ENCODE measurements around the gene HKDC1.
"Not testable (repeated sequence)": the region's sequence is repeated elsewhere in the genome, so short reads cannot be mapped to it uniquely, and the experiment has no call there.

Gene HKDC1

GRCh38 chr10:69276503-69276902 is 56.4 kb downstream of the HKDC1 start:
- no peak for DNase-seq

DNA sequence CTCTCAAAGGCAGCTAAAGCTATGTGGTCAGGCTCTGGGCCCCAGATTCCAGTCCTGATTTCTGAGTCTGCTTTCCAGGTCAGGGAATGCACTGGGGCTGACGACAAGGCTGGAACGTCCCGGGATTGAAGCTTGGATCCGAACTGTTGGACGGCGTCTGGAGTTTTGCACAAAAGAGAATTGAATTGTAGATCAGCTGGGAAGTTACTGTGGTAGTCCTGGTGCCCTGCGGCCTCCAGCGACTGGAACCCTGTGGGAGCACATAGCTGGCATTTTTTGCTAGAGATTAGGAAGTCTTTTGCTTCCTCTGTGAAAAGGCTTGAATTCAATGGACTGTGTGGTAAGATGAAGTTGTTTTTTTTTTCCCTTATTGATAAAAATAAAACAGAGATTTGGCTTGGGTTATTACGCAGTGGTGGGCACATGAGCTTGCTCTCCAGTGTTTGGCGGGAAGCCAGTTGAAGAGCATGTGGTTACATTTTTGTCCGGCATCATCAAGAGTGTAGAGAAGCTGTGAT is 58.4 kb downstream of the HKDC1 start, which contains the start of gene HK1:
HK1 (plus strand) TSS at position 51 of the 518 bp plus-strand sequence.
- DNase-seq = peak in 9 of 51 donors; percentile 2 to 48 (median 6)

DNA sequence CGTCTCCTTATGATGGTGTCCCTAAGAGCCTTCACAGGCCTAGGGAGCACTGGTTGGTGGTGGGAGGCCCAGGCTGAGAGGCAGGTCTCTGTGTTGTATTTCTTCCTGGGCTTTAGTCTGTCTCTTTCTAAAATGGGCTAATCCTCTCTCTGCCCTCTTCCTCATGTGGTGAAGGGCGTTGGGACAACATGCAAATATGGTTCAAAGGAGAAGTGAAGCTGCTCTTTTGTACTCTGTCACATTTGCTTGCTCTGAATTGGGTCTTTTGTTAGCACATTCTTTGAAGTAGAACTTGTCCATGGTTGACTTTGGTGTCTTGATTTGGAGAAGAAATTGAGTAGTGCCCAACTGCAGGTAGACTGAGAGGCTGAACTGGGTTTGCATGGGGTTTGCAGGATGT is 59.0 kb downstream of the HKDC1 start:
- peak in 1 of 51 donors; percentile 3 for DNase-seq

- no peak for DNase-seq
Measured at GRCh38 chr10:69281507-69282413, 61.6 kb downstream of the HKDC1 start.

GRCh38 chr10:69284402-69284801 is 64.3 kb downstream of the HKDC1 start:
- not testable (repeated sequence) for DNase-seq

DNA sequence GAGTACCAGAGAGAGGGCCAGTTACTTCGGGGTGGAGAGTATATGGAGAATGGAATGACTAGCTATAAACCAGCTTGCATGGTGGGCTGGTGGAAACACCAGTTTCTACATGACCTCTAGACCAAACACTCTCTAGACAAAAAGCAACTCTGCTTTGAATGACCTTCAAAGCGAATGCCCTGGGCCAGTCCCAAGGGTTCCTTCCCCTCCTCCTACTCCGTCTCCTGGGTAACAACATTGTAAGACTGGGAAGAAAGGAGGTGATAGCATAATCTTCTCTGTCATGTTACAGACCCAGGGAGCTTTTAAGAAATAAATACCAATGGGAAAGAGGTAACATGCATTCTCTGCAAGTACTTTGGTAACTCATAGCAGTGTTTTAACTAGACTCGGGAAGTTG is 65.6 kb downstream of the HKDC1 start:
- no peak for DNase-seq

DNA sequence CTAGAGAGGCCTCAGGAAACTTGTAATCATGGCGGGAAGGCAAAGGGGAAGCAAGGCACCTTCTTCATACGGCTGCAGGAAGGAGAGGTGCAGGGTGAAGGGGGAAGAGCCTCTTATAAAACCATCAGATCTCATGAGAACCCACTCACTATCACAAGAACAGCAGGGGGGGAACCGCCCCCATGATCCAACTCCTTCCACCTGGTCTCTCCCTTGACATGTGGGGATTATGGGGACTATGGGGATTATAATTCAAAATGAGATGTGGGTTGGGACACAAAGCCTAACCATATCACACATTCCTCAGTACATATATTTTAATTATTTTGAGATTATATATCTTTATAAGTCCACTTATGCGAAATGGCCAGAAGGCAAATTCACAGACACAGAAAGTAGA is 67.0 kb downstream of the HKDC1 start:
- no peak for DNase-seq

GRCh38 chr10:69290993-69291392 is 70.9 kb downstream of the HKDC1 start:
- DNase-seq = peak in 6 of 51 donors; percentile 0 to 20 (median 12)

DNA sequence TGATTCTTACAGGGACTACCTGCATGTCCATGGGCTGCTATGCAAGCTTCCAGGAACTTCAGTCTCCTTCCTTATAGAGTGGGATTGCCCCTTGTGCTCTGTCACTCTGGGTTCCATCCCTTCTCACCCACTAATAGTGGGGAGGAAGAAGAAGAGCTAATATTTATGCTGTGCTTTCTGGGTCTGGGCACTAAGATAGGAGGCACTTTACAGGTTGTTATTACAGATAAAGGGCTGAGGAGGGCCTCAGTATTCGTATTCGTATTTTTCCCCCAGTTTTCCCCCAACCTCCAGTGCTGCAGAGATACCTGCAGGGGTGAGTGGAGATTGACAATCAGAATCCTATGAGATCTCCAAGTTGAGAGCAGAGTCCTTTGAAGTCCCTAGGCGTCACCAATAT is 72.3 kb downstream of the HKDC1 start:
- no peak for DNase-seq

DNA sequence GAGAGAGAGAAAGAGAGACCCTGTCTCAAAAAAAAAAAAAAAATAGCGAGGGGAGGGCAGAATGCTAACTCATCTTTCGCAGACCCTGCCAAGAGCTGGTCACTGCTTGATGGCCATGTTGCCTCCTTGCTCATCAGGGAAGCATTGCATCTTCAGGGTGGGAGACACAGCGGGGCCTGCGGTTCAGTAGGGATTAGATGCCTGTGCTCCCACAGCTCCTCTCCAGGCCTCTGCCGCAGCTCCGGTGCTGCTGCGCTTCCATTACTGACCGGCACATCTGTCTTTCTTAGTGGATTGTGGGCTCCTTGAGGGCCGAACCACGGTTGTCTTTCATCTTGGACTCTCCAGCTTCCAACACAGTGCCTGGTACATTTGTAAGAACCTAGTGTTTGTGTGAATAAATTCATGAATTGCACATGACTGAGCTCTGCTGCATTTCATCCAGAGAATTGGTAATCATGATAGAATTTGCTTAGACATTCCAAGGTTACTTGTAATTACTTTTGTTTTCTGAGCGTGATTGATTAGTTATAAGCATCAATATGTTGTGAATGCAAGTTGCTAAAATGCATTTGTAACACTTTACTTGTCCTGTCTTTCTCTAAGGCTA is 75.0 kb downstream of the HKDC1 start:
- DNase-seq = no peak

DNA sequence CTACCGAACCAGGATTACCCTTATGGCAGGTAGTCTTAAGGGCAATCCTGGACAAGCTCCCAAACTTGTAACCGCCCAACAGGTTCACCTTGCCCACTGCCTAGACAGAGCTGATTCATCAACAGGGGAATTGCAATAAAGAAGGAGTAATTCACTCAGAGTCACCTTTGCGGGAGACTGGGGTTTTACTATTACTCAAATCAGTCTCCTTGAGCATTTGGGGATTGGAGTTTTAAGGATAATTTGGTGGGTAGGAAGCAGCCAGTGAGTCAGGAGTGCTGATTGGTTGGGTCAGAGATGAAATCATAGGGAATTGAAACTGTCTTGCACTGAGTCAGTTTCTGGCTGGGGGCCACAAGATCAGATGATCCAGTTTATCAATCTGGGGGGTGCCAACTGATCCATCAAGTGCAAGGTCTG is 83.5 kb downstream of the HKDC1 start:
- no peak for DNase-seq

- DNase-seq = no peak
Measured at GRCh38 chr10:69306421-69306820, 86.3 kb downstream of the HKDC1 start.

DNA sequence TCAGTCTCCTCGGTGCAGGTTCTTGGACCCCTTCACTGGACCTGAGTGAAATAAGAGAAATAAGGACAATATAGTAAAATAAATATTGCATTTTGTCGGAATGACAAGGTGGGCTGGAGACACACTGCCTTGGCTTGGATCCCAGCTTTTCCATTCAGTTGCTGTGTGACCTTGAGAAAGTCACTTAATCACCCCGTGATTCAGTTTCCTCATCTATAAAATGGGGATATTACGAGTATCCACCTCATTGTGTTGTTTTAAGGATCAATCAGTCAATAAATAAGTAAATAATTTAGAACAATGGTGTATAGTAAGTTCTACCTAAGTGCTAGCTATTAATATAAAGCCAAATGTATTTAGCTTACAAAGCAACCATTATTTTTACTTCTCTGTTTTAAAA is 87.3 kb downstream of the HKDC1 start:
- no peak for DNase-seq

- not testable (repeated sequence) for DNase-seq
Measured at GRCh38 chr10:69308304-69308703, 88.2 kb downstream of the HKDC1 start.

- DNase-seq = no peak
Measured at GRCh38 chr10:69311309-69311708, 91.2 kb downstream of the HKDC1 start.

DNA sequence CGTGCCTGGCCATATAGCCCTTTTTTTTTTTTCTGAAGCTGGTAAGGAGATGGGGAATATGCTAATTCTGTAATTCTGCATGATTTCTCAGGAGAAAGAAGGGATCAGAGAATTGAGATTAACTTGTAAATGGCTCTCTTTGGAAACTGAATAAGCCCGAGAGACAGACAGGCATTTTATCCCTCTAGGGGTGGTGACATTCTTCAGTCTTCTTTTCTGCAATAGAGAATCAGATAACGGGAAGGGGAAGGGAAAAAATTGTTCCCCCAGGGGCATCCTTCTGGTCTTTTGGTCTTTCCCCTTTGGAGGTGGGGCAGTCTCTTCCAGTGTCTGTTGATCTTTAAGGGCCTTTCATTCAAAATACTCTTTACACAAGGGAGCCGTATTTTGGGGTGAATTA is 92.4 kb downstream of the HKDC1 start:
- DNase-seq = no peak

DNA sequence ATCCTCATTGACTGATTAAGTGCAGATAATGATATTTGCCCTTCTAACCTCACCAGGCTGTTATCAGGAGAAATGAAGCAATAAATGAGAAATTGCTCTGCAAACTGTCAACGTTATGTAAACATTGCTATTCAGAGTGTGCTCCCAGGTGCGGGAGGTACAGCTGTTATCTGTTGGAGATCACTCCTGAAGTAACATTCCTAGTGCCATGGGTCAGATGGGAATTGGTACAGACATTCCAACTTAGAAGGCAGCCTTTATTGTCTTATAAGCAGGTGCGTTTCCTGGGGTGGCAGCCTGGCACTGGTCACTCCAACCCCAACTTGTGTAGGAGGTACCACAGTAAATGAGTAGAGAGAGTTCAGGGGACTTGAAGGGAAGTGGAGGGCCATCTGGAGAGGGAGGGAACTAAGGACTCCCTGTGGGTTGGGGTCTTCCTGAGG is 95.0 kb downstream of the HKDC1 start:
- DNase-seq = no peak

- DNase-seq = no peak
Measured at GRCh38 chr10:69315610-69316312, 95.6 kb downstream of the HKDC1 start.

DNA sequence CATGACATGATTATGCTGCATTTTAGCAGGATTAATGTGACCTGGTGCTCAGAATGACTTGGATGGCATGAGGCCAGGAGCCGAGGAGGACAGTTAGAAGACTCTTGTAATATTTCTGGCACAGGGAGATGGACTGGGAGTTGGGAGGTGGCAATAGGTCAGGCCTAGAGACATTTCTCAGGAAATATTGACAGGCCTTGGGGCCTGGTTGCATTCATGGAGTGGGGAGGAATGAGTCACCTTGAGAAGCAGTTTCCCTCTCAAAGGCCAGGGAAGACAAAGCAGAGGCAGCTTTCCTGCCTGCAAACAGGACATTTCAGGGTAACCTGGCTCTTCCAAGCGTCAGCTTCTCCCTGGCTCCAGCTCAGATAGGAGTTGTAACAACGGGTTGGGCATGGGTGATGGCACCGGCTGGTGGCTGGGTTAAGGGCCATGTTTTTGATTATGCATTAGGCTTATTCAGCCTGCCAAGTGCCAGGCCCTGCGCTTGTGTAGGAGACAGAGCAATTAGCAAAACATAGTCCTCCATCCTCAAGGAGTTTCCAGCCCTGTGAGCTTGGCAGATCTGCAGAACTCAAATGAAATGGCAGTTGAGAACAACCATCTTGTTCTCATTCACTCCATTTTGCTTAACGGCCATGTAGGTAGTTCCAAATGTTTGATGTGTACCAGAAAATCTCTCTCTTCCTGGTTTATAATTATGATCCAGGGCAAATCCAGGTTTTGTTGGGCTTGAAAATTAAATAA is 96.4 kb downstream of the HKDC1 start:
- no peak for DNase-seq
